Measurements from ENCODE around the gene MTUS2.

DNA sequence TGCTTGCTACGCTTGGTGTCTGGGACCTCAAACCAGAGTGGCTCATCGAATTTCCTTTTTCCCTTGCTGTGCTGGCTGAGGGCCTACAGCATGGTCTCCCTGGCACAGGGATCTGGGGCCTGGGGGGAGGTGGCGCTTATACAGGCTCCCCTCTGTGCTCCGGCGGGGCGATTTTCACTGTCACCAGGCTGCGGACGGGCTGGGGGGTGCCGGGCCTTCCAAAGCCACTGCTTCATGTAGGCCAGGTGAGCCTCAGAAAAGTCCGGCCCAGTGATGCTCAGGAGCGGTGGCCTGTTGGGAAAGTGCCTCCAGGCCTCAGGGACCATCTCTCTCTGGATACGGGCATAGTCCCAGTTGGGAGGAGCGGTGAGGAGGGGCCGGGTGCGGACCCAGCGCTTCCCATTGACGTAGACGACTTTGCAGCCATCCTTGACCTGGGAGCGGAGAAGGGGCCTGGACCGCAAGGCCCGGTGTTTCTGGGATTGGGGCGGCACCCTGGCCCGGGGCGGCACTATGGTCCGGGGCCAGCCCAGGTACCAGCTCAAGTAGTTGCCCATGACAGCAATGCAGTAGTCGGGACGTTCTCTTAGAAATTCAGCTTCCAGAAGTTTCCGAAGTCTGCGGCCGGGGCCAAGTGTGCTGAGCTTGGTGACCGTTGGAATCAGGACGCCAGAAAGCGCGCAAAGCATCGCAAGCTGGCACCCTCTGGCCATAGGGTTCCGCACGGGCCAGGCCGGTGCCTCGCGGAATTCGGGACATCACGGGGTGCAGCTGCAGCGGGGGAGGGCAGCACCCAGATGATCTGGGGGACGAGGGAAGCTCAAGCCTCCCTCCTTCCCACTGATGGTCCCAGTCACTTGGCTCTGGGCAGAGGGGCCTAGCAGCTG lies 519.5 kb downstream of the MTUS2 start:
- TF ChIP-seq, protein P1, sequence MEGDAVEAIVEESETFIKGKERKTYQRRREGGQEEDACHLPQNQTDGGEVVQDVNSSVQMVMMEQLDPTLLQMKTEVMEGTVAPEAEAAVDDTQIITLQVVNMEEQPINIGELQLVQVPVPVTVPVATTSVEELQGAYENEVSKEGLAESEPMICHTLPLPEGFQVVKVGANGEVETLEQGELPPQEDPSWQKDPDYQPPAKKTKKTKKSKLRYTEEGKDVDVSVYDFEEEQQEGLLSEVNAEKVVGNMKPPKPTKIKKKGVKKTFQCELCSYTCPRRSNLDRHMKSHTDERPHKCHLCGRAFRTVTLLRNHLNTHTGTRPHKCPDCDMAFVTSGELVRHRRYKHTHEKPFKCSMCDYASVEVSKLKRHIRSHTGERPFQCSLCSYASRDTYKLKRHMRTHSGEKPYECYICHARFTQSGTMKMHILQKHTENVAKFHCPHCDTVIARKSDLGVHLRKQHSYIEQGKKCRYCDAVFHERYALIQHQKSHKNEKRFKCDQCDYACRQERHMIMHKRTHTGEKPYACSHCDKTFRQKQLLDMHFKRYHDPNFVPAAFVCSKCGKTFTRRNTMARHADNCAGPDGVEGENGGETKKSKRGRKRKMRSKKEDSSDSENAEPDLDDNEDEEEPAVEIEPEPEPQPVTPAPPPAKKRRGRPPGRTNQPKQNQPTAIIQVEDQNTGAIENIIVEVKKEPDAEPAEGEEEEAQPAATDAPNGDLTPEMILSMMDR (IDR thresholded peaks at IDR 0.05): no peak
- no peak for TF ChIP-seq POLR2A (IDR thresholded peaks at IDR 0.05)

Measured in body of pancreas (tissue), 4 donors.